ENCODE results near the gene TANGO2.
A peak's percentile ranks its signal among the peaks of the same experiment; 100 is the strongest.

TANGO2 gene

DNA sequence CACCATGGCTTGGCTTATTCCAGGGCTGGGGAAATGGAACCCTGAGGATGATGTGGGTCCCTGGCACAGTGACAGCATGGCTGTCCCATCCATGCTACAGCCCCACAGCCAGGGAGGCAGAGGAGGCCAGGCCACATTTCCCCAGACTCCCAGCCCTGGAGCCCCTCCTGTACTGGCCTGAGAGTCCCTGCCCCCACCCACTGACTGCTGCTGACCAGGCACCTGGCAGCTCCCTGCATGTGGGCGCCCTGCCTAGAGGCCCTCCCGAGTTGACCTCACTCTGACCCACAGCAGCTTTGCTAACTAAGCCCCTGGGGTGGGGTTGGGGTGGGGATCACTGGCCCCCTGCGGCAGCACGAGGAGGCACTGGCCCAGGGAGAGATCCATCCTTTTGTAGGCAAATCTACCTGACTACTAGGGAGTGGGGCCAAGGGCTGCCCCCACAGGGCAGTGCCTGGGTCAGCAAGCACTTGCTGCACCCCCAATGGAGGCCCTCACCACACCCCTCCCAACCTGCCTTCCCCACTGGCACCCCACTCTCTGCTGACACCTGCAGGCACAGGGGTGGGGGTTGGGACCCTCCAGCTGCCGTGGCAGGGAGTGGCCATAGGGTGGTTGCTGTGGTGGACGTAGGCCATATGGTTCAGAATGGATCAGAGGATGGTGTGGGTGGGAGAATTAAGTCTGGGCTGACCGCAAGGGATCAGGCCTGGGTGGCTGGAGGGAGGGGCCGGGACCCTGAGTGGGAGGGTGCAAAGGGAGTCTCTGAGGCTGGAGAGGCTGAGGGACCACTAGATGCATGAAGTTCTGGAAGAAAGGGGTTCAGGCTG is 21.7 kb upstream of the TANGO2 start:
- Histone ChIP-seq H3K27me3 (ENCODE audit: control insufficient read depth, insufficient read depth, low read length) (no peaks in the 10 kb centered on the region), H3K36me3 (ENCODE audit: control insufficient read depth, insufficient read depth, low read length) (no peaks in the 10 kb centered on the region), H3K9me3 (ENCODE audit: control insufficient read depth, insufficient read depth, low read depth, low read length) (peaks cover 7% of the 10 kb centered on the region; the same call in 1 of the 2 replicates), H3K9ac (ENCODE audit: low read length) (no peak overlapping the region), H3K4me3 (ENCODE audit: low read depth, low read length) (no peak overlapping the region), H3K4me1 (ENCODE audit: control insufficient read depth, insufficient read depth, low read length) (peaks cover 35% of the 10 kb centered on the region), H3K27ac (ENCODE audit: low read depth, low read length) (no peak overlapping the region)

DNA sequence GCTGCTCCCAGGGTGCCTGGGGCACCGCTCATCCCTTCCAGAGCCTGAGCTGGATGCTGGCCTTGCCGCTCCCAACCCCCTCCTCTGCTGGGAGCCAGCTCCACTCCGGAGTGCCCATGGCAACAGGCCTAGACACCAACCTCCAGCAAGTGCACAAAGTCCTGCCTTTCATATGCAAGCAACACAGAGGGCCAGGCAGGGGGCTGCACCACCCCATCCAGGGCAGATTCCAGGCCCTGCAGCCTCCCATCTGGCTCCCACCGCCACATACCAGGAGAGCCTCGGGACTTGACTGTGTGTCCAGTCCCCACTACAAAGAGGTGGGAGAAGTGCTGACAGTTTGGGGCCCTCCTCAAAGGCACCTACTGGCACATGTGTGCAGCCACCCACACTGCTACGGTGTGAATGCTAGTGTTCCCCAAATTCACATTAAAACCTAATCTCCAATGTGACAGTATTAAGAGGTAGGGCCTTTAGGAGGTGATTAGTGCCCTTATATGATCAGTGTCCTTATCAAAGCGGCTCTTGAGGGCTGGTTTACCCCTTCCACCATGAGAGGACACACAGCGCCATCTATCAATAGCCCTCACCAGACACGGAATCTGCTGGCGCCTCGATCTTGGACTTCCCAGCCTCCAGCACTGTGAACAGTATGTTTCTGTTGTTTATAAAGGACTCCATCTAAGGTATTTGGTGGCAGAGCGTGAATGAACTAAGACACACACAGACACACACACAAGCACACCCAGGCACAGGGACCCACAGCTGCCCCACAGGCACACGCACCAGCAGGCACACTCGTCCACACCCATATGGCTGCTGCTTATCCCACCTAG is 20.4 kb upstream of the TANGO2 start:
- no peak overlapping the region for H3K4me3 ChIP-seq (ENCODE audit: low read depth, low read length)
- peaks cover 35% of the 10 kb centered on the region for H3K4me1 ChIP-seq (ENCODE audit: control insufficient read depth, insufficient read depth, low read length)
- H3K9me3 ChIP-seq (ENCODE audit: control insufficient read depth, insufficient read depth, low read depth, low read length): peaks cover 15% of the 10 kb centered on the region
- H3K27me3 ChIP-seq (ENCODE audit: control insufficient read depth, insufficient read depth, low read length): no peaks in the 10 kb centered on the region
- H3K9ac ChIP-seq (ENCODE audit: low read length): no peak overlapping the region
- no peaks in the 10 kb centered on the region for H3K36me3 ChIP-seq (ENCODE audit: control insufficient read depth, insufficient read depth, low read length)
- H3K27ac ChIP-seq (ENCODE audit: low read depth, low read length): no peak overlapping the region

DNA sequence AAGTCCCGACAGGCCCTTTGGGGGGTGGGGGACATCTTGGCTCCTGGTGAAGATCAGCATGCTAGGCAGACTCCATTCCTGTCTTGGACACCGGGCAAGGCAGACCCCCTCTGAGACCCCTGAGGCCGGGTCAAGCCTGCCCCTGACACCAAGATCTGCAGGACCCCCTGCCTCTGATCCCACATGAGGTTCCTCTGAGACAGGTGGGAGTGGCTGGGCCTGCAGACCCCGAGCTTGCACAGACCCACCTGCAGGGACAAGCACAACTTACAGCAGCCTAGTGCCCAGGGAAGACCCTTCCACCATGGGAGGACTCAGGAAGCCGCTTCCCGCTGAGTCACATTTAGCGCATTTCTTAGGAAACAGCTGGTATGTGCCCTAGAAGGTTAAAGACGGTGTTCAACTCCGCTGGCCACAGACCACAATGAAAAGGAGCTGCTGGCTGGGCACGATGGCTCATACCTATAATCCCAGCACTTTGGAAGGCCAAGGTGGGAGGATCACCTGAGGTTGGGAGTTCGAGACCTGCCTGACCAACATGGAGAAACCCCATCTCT is 19.8 kb upstream of the TANGO2 start:
- Histone ChIP-seq H3K4me1 (ENCODE audit: control insufficient read depth, insufficient read depth, low read length) (peaks cover 35% of the 10 kb centered on the region), H3K4me3 (ENCODE audit: low read depth, low read length) (no peak overlapping the region), H3K27me3 (ENCODE audit: control insufficient read depth, insufficient read depth, low read length) (no peaks in the 10 kb centered on the region), H3K9me3 (ENCODE audit: control insufficient read depth, insufficient read depth, low read depth, low read length) (peaks cover 15% of the 10 kb centered on the region), H3K36me3 (ENCODE audit: control insufficient read depth, insufficient read depth, low read length) (no peaks in the 10 kb centered on the region), H3K27ac (ENCODE audit: low read depth, low read length) (no peak overlapping the region), H3K9ac (ENCODE audit: low read length) (no peak overlapping the region)

DNA sequence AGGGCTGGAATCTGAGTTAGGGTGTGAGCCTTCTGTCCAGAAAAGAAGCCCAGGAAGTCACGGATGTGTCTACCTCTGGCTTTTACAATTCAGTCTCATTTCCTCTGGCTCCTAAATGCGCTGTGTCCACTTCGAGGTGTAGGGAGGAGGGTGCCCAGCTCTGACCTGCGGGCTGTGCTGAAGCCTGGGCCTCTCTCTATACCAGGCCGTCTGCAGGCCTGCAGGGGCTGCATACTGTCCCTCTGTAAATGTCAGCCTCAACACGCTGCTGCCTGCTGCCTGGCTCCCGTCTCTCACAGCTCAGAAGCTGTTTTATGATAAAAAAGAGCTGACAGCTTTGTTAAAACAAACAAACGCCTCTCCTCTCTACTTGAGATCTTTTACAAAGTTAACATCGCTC is 18.8 kb upstream of the TANGO2 start:
- H3K9me3 ChIP-seq (ENCODE audit: control insufficient read depth, insufficient read depth, low read depth, low read length): peaks cover 15% of the 10 kb centered on the region
- H3K36me3 ChIP-seq (ENCODE audit: control insufficient read depth, insufficient read depth, low read length): no peaks in the 10 kb centered on the region
- H3K9ac ChIP-seq (ENCODE audit: low read length): no peak overlapping the region
- H3K4me3 ChIP-seq (ENCODE audit: low read depth, low read length): no peak overlapping the region
- H3K27me3 ChIP-seq (ENCODE audit: control insufficient read depth, insufficient read depth, low read length): no peaks in the 10 kb centered on the region
- H3K27ac ChIP-seq (ENCODE audit: low read depth, low read length): no peak overlapping the region
- peaks cover 35% of the 10 kb centered on the region for H3K4me1 ChIP-seq (ENCODE audit: control insufficient read depth, insufficient read depth, low read length)

DNA sequence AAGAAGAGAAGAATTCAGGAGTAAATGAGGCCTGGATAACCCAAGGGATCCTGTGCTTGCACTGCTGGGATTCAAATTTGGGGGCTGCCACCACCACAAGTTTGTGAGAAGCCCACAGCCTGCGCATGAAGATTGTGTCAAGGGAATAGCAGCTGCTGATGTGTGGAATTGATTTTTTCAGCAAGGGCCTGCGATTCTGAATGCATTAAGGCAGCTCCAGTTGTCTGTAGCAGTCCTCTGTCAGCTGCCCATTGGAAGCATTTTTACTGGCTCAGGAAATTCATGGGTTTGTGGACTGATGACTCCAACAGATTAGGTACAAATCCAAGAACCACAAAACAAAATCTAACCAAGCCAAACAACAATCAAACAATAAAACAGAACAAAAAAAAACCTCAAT is 18.3 kb upstream of the TANGO2 start:
- Histone ChIP-seq H3K27me3 (ENCODE audit: control insufficient read depth, insufficient read depth, low read length) (no peaks in the 10 kb centered on the region), H3K4me1 (ENCODE audit: control insufficient read depth, insufficient read depth, low read length) (peaks cover 39% of the 10 kb centered on the region), H3K27ac (ENCODE audit: low read depth, low read length) (no peak overlapping the region), H3K36me3 (ENCODE audit: control insufficient read depth, insufficient read depth, low read length) (no peaks in the 10 kb centered on the region), H3K4me3 (ENCODE audit: low read depth, low read length) (no peak overlapping the region), H3K9ac (ENCODE audit: low read length) (no peak overlapping the region), H3K9me3 (ENCODE audit: control insufficient read depth, insufficient read depth, low read depth, low read length) (peaks cover 15% of the 10 kb centered on the region)

DNA sequence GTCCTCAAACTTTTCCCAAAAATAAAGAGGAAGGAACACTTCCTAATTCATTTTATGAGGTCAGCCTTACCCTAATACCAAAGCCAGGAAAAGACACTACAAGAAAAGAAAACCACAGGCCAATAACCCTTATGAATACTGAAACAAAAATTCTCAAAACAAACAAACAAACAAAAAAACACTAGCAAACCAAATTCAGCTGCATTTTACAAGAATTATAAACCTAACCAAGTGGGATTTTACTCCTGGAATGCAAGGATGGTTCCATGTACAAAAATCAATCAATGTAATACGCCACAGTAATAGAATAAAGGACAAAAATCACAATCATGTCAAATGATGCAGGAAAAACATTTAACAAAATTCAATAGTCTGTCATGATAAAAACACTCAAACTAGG is 17.6 kb upstream of the TANGO2 start:
- Histone ChIP-seq H3K9me3 (ENCODE audit: control insufficient read depth, insufficient read depth, low read depth, low read length) (peaks cover 15% of the 10 kb centered on the region), H3K9ac (ENCODE audit: low read length) (no peak overlapping the region), H3K27ac (ENCODE audit: low read depth, low read length) (no peak overlapping the region), H3K36me3 (ENCODE audit: control insufficient read depth, insufficient read depth, low read length) (no peaks in the 10 kb centered on the region), H3K4me3 (ENCODE audit: low read depth, low read length) (no peak overlapping the region), H3K27me3 (ENCODE audit: control insufficient read depth, insufficient read depth, low read length) (no peaks in the 10 kb centered on the region), H3K4me1 (ENCODE audit: control insufficient read depth, insufficient read depth, low read length) (peaks cover 39% of the 10 kb centered on the region)

DNA sequence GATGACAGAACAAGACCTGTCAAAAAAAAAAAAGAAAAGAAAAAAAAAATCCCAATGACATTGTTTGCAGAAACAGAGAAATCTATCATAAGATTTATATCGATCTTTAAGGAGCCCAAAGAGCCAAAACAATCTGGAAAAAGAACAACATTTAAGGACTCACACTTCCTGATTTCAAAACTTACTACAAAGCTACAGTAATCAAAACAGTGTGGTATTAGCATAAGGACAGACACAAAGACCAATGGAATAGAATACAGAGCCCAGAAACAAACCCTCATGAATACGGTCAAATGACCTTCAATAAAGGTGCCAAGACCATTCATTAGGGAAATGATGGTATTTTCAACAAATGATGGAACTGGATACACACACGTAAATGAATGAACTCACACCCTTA is 16.4 kb upstream of the TANGO2 start:
- H3K9me3 ChIP-seq (ENCODE audit: control insufficient read depth, insufficient read depth, low read depth, low read length): peaks cover 15% of the 10 kb centered on the region
- H3K27ac ChIP-seq (ENCODE audit: low read depth, low read length): no peak overlapping the region
- no peaks in the 10 kb centered on the region for H3K36me3 ChIP-seq (ENCODE audit: control insufficient read depth, insufficient read depth, low read length)
- no peaks in the 10 kb centered on the region for H3K27me3 ChIP-seq (ENCODE audit: control insufficient read depth, insufficient read depth, low read length)
- H3K4me3 ChIP-seq (ENCODE audit: low read depth, low read length): no peak overlapping the region
- H3K4me1 ChIP-seq (ENCODE audit: control insufficient read depth, insufficient read depth, low read length): peaks cover 29% of the 10 kb centered on the region
- H3K9ac ChIP-seq (ENCODE audit: low read length): no peak overlapping the region

DNA sequence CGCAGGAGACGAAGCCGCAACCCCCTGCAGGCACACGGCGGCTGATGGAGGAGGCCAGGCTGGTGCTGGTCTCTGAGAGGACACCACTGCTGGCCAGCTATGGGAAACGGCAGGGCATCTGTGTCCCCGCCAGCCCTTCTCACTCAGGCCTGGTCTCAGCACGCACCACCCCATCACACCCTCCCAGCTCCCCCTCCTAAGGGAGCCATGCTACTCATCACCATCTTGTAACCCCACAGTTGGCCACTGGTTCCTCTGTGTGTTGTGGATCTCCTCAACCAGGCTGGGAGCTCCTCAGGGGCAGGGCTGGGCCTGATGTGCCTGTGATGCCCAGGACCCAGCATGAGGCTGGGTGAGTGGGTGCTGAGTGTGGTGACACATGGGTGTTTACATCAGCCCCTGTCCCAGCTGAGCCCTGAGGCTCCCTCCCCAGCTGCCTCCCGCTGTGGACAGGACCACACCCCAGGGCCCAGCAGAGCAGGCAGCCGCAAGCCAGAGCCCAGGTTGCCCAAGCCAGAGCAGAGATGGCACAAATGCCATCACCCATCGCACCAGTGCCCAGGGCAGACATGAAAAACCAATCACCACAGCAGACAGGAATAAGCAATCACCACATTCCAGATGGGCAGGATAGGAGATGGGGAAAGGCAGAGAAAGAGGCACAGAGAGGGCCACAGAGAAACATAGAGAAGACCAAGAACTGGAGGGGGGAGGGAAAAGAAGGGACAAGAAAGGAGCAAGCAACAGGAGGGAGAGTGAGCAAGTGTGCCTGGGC is 12.5 kb upstream of the TANGO2 start:
- Histone ChIP-seq H3K9me3 (ENCODE audit: control insufficient read depth, insufficient read depth, low read depth, low read length) (peaks cover 13% of the 10 kb centered on the region), H3K27me3 (ENCODE audit: control insufficient read depth, insufficient read depth, low read length) (no peaks in the 10 kb centered on the region), H3K27ac (ENCODE audit: low read depth, low read length) (no peak overlapping the region), H3K36me3 (ENCODE audit: control insufficient read depth, insufficient read depth, low read length) (no peaks in the 10 kb centered on the region), H3K9ac (ENCODE audit: low read length) (peak overlapping the region; percentile 6), H3K4me3 (ENCODE audit: low read depth, low read length) (no peak overlapping the region), H3K4me1 (ENCODE audit: control insufficient read depth, insufficient read depth, low read length) (peaks cover 9% of the 10 kb centered on the region)

DNA sequence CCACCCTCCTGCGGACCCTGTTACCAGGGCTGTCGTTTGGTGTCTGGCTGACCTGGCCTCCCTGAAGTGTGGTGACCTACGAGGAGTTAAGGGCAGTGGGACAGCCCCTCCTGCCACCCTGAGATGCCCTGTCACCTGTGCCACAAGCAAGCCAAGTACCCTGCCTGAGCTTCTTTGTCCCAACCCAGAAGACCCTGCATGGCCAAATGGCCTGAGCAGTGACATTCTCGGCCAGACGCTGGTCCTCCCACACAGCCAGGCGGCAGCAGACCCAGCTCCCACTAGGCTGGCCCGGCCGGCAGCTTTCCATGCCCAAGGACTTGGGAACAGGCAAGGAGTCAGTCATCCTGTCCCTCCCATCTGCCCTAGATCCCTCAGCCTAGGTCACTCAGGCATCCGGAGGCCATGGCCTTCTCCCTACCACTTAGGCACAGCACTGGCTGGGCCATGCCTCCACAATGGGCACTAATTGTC is 11.9 kb upstream of the TANGO2 start:
- H3K9me3 ChIP-seq (ENCODE audit: control insufficient read depth, insufficient read depth, low read depth, low read length): peaks cover 9% of the 10 kb centered on the region
- H3K27me3 ChIP-seq (ENCODE audit: control insufficient read depth, insufficient read depth, low read length): no peaks in the 10 kb centered on the region
- no peak overlapping the region for H3K4me3 ChIP-seq (ENCODE audit: low read depth, low read length)
- H3K4me1 ChIP-seq (ENCODE audit: control insufficient read depth, insufficient read depth, low read length): peaks cover 9% of the 10 kb centered on the region
- no peak overlapping the region for H3K27ac ChIP-seq (ENCODE audit: low read depth, low read length)
- H3K36me3 ChIP-seq (ENCODE audit: control insufficient read depth, insufficient read depth, low read length): no peaks in the 10 kb centered on the region
- H3K9ac ChIP-seq (ENCODE audit: low read length): no peak overlapping the region

DNA sequence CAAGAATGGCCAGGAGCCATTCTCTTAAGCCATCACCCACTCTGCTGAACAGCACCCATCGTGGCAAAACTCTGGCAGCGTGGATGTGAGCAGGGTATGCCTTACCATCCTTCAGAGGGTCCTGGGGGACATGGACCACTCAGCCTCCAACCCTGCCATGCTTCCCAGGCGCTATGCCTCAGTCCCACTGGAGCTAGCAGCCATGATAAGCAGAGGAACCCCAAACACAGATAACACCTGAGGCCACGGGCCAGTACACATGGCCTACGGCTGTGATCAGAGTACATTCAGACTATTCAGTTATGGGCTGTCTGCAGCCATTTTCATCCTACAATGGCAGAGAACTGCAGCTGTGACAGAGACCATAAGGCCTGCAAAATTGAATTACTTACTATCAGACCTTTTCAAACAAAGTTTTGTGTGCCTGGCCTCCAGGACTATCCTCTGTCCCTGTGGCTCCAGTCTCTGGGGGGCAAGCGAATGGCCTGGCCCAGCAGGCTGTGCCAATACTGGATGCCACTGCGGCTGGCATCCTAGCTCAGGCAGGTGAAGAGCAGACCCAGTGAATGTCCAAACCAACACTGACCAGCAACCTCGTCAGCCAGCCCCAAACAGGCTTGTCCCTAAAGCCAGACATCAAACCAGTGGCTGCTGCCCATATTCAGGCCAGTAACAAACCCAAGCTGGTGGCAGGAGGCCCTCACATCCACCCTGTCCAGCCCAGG is 11.2 kb upstream of the TANGO2 start:
- Histone ChIP-seq H3K27me3 (ENCODE audit: control insufficient read depth, insufficient read depth, low read length) (peaks cover 4% of the 10 kb centered on the region), H3K9ac (ENCODE audit: low read length) (no peak overlapping the region), H3K9me3 (ENCODE audit: control insufficient read depth, insufficient read depth, low read depth, low read length) (peaks cover 4% of the 10 kb centered on the region; the same call in 1 of the 2 replicates), H3K27ac (ENCODE audit: low read depth, low read length) (no peak overlapping the region), H3K4me1 (ENCODE audit: control insufficient read depth, insufficient read depth, low read length) (peaks cover 9% of the 10 kb centered on the region), H3K36me3 (ENCODE audit: control insufficient read depth, insufficient read depth, low read length) (no peaks in the 10 kb centered on the region), H3K4me3 (ENCODE audit: low read depth, low read length) (no peak overlapping the region)

Measured in HUES6 (cell line).